CD4-positive, alpha-beta T cell (primary cell): ENCODE measurements around the gene LRFN4. TPM values are rescaled to one million over a fixed set of nuclear protein-coding genes. Genes with fewer than 3 reads are reported as not detected.
"Not testable (repeated sequence)": the region's sequence is repeated elsewhere in the genome, so short reads cannot be mapped to it uniquely, and the experiment has no call there.

ENCODE experiments used
- ATAC-seq: fragments of 200-7000 bp; cut with Tn5 transposase; one replicate; pipeline ENCODE4 v1.10.0; 2022; ENCODE audit warnings: mild to moderate bottlenecking; ENCODE audit not compliant: poor library complexity
- CTCF ChIA-PET: fragments of 350-600 bp; sonication (Branson Sonifier 250); formaldehyde crosslinking; loops from one replicate; lab custom pipeline; 2021; ENCODE audit warnings: antibody characterized with exemption, inconsistent platforms; lab: Charles Lee
- POLR2A ChIA-PET: fragments of 350-600 bp; sonication (Branson Sonifier 250); formaldehyde crosslinking; loops from one replicate; lab custom pipeline; 2021; ENCODE audit warnings: antibody characterized with exemption, inconsistent platforms; lab: Charles Lee
- DNase-seq, 14 experiments: peaks; one replicate each; pipeline ENCODE4 v3.0.0-alpha.2; 2013 to 2020; ENCODE audit warnings: mixed read lengths in 2 of 14
- H3K27ac ChIP-seq, 2 donors: one replicate each; pipeline versions ENCODE4 v1.5.1 to v1.7.0; 2013; ENCODE audit warnings: low read length in 2 of 2, low read depth in 1 of 2, mild to moderate bottlenecking in 1 of 2
- H3K27me3 ChIP-seq, 2 experiments: 1 replicate in 1 of 2; 2 replicates in 1 of 2; pipeline versions ENCODE4 v1.6.1 to v1.7.0; 2013; ENCODE audit warnings: low read length in 2 of 2, control low read depth in 1 of 2, mild to moderate bottlenecking in 1 of 2, moderate library complexity in 1 of 2; ENCODE audit not compliant: insufficient read depth in 2 of 2, control insufficient read depth in 1 of 2
- H3K36me3 ChIP-seq: one replicate; pipeline ENCODE4 v1.6.1; 2013; ENCODE audit warnings: low read length, control low read depth; ENCODE audit not compliant: insufficient read depth
- H3K4me1 ChIP-seq: one replicate; pipeline ENCODE4 v1.6.1; 2013; ENCODE audit warnings: low read length, control low read depth; ENCODE audit not compliant: insufficient read depth
- H3K4me3 ChIP-seq: one replicate; pipeline ENCODE4 v1.5.1; 2013; ENCODE audit warnings: mild to moderate bottlenecking, low read length, moderate library complexity
- H3K9me3 ChIP-seq, 2 experiments: 1 replicate in 1 of 2; 2 replicates in 1 of 2; pipeline versions ENCODE4 v1.6.1 to v1.7.0; 2013; ENCODE audit warnings: low read length in 2 of 2, mild to moderate bottlenecking in 2 of 2, control low read depth in 1 of 2, moderate library complexity in 1 of 2; ENCODE audit not compliant: control insufficient read depth in 1 of 2, insufficient read depth in 1 of 2
- H3K27ac Mint-ChIP-seq: one replicate; pipeline ENCODE4 v1.8.0; 2020; ENCODE audit warnings: mixed read lengths
- H3K27me3 Mint-ChIP-seq: one replicate; pipeline ENCODE4 v1.8.0; 2021; ENCODE audit warnings: mixed read lengths
- H3K36me3 Mint-ChIP-seq: one replicate; pipeline ENCODE4 v1.8.0; 2021; ENCODE audit warnings: low read depth, mixed read lengths
- H3K4me1 Mint-ChIP-seq: one replicate; pipeline ENCODE4 v1.8.0; 2021; ENCODE audit warnings: low read depth, mixed read lengths
- H3K4me3 Mint-ChIP-seq: one replicate; pipeline ENCODE4 v1.8.0; 2020; ENCODE audit warnings: mild to moderate bottlenecking, mixed read lengths
- H3K9me3 Mint-ChIP-seq: one replicate; pipeline ENCODE4 v1.8.0; 2020; ENCODE audit warnings: mixed read lengths
- CTCF ChIP-seq: fragments of 200-600 bp; IDR thresholded peaks from one replicate; pipeline ENCODE4 v1.8.0; 2022; ENCODE audit warnings: antibody characterized with exemption, mild to moderate bottlenecking
- intact Hi-C, 2 experiments: fragments of 100-400 bp; cut with DNase I in 1 of 2; cut with micrococcal nuclease in 1 of 2; formaldehyde crosslinking; loops; one replicate each; pipeline versions ENCODE4 v1.15.1 to v1.9.0; 2023 to 2025; cut with DNase I, micrococcal nuclease
- total RNA-seq, 174 experiments: library from RNA in 2 of 174; stranded (reverse) in 2 of 174; gene quantifications; one replicate each; pipeline ENCODE4 v1.2.3 and lab custom pipeline; 2021 to 2026

The LRFN4 gene
- total RNA-seq, 2 experiments from 2014 or later, result 1.6 to 2.5 TPM

GRCh38 chr11:66820381-66820780 is 36.5 kb upstream of the LRFN4 start:
- ATAC-seq (no peak), DNase-seq (no peak)
- Histone ChIP-seq H3K4me3 (no peak overlapping the region), H3K4me1 (no peaks in the 10 kb centered on the region), H3K27ac (no peak overlapping the region), H3K27me3 (no peaks in the 10 kb centered on the region), H3K9me3 (no peaks in the 10 kb centered on the region), H3K36me3 (no peaks in the 10 kb centered on the region)
- Mint-ChIP-seq H3K27me3 (no peaks in the 10 kb centered on the region), H3K4me1 (no peaks in the 10 kb centered on the region), H3K4me3 (no peak overlapping the region), H3K36me3 (no peaks in the 10 kb centered on the region), H3K9me3 (no peaks in the 10 kb centered on the region), H3K27ac (no peak overlapping the region)
- CTCF ChIA-PET, result interaction anchor here (1.2 kb wide), 1 partner anchor 142 kb away, joined by 3 read pairs; no protein-coding TSS in a partner anchor
- TF ChIP-seq CTCF, result no peak
- intact Hi-C loops, result loop anchor here in 1 of 2 experiments (5.0 kb wide), 1 partner anchor 48 kb away; no protein-coding TSS in a partner anchor
- POLR2A ChIA-PET, result no interaction called here

- ChIA-PET POLR2A (no interaction called here), CTCF (no interaction called here)
- no peaks in the 10 kb centered on the region for H3K4me1 ChIP-seq
- Mint-ChIP-seq H3K4me3 (no peak overlapping the region), H3K27ac (no peak overlapping the region), H3K9me3 (no peaks in the 10 kb centered on the region), H3K36me3 (no peaks in the 10 kb centered on the region), H3K27me3 (no peaks in the 10 kb centered on the region), H3K4me1 (no peaks in the 10 kb centered on the region)
- no peaks in the 10 kb centered on the region for H3K36me3 ChIP-seq
- no peak for ATAC-seq
- no peak for DNase-seq
- TF ChIP-seq CTCF, result no peak
- H3K27me3 ChIP-seq, result no peaks in the 10 kb centered on the region
- no peaks in the 10 kb centered on the region for H3K9me3 ChIP-seq
- no peak overlapping the region for H3K27ac ChIP-seq
- intact Hi-C loops, result loop anchor here in 1 of 2 experiments (5.0 kb wide), 1 partner anchor 49 kb away; no protein-coding TSS in a partner anchor
- no peak overlapping the region for H3K4me3 ChIP-seq
These were observed 36.0 kb upstream of the LRFN4 start for GRCh38 chr11:66820901-66821300.

GRCh38 chr11:66823700-66824099 is 33.2 kb upstream of the LRFN4 start:
- CTCF ChIA-PET, result no interaction called here
- H3K4me3 Mint-ChIP-seq, result no peak overlapping the region

GRCh38 chr11:66824573-66824972 is 32.3 kb upstream of the LRFN4 start:
- H3K27ac ChIP-seq, ATAC-seq, CTCF ChIA-PET, H3K4me1 Mint-ChIP-seq, POLR2A ChIA-PET, H3K4me1 ChIP-seq, H3K4me3 ChIP-seq, H3K36me3 Mint-ChIP-seq, H3K4me3 Mint-ChIP-seq, DNase-seq, H3K27me3 ChIP-seq, H3K27me3 Mint-ChIP-seq, H3K9me3 Mint-ChIP-seq, H3K27ac Mint-ChIP-seq, H3K9me3 ChIP-seq, H3K36me3 ChIP-seq: not testable (repeated sequence)
- intact Hi-C loops, result loop anchor here in 1 of 2 experiments (5.0 kb wide), 1 partner anchor 52 kb away; no protein-coding TSS in a partner anchor

More at GRCh38 chr11:66823700-66824099, 33.2 kb upstream of the LRFN4 start:
- Mint-ChIP-seq H3K9me3 (no peaks in the 10 kb centered on the region), H3K27ac (no peak overlapping the region), H3K27me3 (no peaks in the 10 kb centered on the region), H3K4me1 (no peaks in the 10 kb centered on the region), H3K36me3 (no peaks in the 10 kb centered on the region)
- Histone ChIP-seq H3K4me3 (no peak overlapping the region), H3K9me3 (no peaks in the 10 kb centered on the region), H3K27ac (no peak overlapping the region), H3K36me3 (peaks cover 4% of the 10 kb centered on the region), H3K4me1 (no peaks in the 10 kb centered on the region), H3K27me3 (no peaks in the 10 kb centered on the region)
- POLR2A ChIA-PET, result no interaction called here
- ATAC-seq, result no peak
- no peak for DNase-seq
- no peak for TF ChIP-seq CTCF
- intact Hi-C loops, result loop anchor here in 1 of 2 experiments (5.0 kb wide), 1 partner anchor 51 kb away; no protein-coding TSS in a partner anchor
